ENCODE data around the gene MCOLN3.
"Not testable (repeated sequence)": the region's sequence is repeated elsewhere in the genome, so short reads cannot be mapped to it uniquely, and the experiment has no call there.

Gene MCOLN3

DNA sequence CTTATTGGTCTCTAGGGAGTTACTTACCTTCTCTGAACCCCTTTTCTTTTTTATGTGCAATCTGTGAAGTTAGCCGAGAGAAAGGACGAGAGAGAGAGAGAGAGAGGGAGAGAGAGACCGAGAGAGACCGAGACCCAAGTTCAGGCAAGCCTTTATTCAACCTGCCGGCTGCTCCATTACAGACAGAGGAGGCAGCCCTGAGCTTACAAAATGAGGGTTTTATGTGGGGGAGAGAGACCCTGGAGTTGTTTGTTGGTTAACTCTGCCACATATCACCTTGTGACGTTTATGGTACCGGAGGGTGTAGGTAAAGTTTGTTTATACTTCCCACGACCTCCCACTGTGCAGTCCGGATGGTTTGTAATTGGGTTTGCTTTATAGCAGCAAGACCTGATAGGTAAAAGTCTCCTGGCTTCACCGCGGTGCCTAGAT, 1.5 kb upstream of the MCOLN3 start:
- no peak for DNase-seq (ENCODE audit: low read depth in 2 of 2)

DNA sequence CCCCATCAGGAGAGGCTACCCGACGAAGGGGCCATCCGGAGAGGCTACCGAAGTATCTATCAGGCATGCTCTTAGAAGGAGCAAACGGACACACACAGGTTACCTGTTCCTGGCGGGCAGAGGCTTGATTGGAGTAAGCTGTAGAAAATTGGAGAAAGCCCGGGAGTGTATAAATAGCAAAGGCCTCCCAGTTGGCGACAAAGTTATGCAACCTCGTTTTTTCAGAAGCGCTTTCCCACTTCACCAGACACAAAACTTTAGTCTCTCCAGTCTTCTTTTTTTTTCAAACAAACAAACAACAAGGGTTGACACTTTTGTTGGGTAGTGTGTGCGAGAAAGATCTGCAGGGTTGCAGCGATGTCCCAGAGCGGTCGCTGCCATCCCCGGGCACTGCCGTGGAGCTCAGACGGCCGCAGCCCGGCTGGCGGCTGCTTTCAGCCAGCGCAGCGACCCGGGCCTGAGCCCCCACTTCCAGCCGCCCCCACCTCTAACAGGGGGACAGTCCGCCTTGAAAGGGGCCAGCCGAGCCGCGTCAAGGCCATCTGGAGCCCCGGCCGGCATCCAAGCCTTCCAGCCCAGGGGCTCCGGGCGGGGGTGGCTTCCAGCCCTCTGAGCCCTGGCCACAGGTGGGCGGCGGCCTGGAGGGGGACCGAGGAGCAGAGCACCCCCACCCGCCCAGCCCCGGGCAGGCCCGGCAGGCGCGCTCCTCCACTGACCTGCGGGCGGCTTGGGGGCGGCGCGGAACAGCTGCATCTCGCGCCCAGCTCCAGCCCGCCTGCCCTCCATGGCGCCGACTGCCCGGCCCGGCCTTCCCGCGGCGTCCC, 616 bp downstream of the MCOLN3 start:
- no peak for DNase-seq (ENCODE audit: low read depth in 2 of 2)

DNA sequence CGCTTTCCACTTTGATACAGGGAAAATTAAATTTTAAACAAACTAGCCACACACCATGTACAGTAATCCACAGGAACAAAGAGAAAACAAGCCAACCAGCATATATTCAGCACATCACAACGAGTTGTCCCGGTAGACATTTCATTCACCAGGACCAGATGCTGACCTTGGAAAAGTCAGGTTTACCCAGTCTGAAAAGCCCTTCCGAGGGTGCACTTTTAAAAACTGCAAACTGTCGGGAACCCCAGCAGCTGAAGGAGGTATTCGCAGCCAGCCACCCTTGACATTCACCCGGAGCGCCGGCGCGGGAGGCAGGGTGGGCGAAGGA, 1.2 kb downstream of the MCOLN3 start:
- no peak for DNase-seq (ENCODE audit: low read depth in 2 of 2)

DNA sequence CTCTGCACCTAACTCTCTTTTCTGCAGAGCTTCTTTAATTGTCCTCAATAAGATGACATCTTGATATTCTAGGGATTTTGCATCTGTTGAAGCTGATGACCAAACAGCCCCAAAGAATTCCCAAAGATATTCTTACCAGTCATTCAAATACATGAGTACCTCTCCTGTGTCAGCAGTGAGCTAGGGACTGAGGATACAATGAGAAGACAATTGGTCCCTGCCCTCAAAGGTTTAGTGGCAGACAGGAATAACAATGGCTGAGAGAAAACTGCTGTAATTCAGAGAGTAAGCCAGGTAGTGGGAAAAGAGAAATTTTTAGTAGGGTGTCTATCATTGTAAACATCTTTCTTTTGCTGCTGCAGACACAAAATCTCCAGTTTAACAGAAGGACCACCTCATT, 5.9 kb downstream of the MCOLN3 start:
- no peak for DNase-seq (ENCODE audit: low read depth in 2 of 2)

DNA sequence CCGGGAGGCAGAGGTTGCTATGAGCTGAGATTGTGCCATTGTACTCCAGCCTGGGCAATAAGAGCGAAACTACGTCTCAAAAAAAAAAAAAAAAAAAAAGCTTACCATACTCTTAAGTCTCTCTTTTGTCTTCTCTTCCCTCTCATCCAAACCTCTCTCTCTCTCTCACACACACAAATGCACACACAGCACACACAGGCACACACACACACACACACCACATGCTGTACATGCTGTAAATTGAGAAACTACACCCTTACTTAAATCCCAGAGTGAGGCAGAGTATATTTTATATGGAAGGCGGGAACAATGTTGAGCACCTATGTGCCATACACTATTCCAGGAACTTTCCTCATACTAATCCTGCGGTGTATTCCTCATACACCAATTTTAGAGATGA, 6.5 kb downstream of the MCOLN3 start:
- DNase-seq (ENCODE audit: low read depth in 2 of 2) = no peak

DNA sequence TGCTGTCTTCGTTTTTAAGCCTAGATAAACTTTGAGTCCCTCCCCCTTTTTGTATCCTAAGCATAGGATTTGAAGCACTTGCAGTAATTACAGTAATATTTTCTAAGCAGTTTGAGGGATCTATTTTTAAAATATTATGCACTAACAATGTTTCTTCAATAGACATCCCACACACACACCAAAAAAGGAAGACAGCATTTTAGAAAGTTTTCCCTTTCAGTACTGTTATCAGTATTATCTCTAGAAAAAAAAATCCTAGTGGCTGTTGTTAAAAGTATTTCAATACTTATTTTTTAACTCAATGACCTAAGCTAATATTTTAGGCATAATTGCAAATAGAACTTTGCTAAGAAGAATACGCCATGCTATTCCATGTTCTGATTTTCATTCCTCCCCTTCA, 15.1 kb downstream of the MCOLN3 start:
- DNase-seq (ENCODE audit: low read depth in 2 of 2) = no peak

DNA sequence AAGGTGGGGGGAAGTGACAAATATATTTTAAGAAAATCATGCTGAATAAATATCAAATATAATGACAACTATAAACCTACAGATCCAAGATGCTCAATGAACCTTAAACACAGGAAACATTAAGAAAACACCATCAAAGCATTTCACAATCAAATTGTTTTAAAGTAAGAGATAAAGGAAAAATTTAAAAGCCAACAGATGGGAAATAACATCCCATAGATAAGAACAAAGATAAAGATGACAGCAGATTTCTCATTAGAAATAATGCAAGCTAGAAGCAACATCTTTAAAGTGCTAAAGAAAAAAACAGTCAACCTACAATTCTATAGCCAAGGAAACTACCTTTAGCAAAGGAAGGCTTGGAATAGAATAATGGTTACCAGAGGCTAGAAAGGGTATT, 17.8 kb downstream of the MCOLN3 start:
- no peak for DNase-seq (ENCODE audit: low read depth in 2 of 2)

DNA sequence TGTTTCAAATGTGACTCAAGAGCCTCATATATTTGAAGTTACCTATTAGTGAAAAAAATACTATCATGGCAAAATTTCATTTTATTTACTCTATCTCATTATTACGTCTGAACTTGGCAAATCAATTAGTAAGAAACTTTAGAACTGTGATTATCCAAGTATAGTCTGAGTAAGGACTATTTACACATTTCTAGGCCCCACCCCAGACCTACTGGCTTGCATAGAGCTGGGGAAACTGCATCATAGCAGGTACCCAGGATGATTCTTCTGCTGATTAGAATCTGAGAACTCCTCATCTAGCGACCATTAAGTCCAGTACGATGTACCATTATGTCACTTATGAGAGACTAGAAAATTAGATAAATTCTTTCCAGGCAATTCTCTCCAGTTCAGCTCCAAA, 20.1 kb downstream of the MCOLN3 start:
- DNase-seq (ENCODE audit: low read depth in 2 of 2) = no peak

DNA sequence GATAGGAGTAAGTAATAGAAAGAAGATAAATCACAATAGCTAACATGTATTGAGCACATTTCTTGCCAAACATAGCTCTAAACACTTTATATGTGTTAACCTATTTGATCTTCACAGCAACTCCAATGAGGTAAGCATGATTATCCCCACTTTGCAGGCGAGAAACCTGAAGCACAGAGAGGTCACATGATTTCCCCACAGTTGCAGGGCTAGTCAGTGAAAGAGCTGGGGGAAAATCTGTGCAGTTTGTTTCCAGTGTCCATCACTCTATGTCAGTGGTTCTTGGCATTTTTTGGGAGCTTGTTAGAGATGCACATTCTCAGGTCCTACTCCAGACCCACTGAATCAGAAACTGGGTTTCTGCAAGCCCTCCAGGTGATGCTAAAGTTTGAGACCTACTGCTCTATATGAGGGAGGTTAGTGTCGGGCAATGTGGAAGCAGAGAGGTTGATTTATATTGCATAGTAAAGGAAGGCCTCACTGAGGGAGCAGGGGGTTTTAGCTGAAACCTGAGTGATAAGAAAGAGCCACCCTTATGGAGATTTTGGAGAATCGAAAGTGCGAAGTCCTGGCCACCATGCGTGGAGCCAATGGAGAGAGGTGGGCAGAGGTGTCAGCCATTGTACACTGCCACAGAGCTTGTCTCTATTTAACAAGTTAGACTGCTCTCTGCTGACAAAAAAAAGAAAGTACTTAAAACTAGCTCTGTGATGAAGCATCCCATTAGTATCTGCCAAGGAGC, 20.9 kb downstream of the MCOLN3 start:
- DNase-seq (ENCODE audit: low read depth in 2 of 2) = no peak

DNA sequence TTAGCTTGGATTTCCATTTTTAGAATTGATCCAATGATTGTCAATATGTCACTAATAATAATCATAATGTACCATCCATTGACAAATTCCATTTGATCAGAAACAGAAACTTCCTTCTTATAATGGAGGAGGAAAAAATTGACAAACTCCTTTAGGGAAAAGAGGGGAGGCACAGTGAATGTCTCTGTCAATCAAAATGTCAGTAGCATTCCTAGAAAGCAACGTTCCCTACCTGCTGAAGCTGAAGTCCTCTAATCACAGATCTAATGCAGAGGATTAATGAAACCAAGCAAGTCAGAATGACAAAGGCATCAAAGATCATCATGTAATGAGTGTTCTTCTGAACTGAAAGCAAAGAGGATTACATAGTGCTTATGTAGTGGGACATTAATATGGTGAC, 22.4 kb downstream of the MCOLN3 start:
- no peak for DNase-seq (ENCODE audit: low read depth in 2 of 2)

DNA sequence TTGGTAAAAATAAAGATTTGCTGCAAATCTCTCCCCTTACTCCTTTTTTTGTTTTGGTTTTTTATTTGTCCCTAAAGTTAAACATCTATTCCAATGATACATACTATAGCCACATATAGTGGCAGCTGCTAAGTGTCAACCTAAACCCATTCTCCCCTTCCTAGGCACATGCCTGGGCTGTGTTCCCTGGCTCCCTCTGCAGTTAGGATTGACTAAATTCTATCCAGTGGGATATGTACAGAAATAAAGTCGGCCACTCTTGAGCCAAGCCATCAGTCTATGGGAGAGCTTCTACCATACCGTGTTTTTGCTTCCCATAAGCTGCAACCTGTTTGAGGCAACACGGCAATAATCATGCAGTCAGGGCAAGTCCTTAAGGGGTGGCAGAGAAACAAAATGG, 23.6 kb downstream of the MCOLN3 start:
- no peak for DNase-seq (ENCODE audit: low read depth in 2 of 2)

DNA sequence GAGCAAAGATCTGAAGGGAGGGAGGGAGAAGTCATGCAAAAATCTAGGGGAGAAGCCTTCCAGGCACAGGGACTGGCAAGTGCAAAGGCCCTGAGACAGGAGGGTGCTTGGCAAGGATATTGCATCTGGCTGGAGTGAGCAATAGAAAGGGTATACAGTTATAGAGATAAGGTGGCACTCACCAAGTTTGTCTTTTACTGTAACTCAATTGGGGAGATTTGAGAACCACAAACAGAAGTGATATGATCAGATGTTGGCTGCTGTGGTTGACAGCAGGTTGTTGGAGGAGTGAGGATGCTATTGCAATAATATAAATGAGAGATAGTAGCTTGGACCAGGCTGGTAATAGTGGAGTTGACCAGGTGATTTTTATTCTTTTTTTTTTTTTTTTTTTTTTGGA, 25.6 kb downstream of the MCOLN3 start:
- no peak for DNase-seq (ENCODE audit: low read depth in 2 of 2)

DNA sequence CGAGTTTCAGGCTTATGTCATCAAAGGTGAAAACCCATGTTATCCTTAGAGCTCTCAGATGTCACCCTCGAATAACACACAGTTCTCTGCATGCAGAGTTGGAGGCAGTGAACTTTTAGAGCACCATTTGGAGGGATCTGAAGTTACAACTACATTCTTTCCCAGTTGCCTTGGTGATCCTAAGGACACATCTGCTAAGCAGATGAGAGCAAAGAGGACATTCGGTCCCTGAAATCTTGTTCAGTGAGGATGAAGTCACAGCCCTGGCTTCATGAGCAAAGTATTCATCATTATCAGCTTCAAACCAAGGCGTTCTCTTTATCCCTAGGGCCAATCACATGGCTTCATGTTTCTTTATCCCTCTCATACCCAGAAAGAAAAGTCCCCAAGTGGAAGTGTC, 28.3 kb downstream of the MCOLN3 start:
- peak; percentile 21 to 29 for DNase-seq (ENCODE audit: low read depth in 2 of 2)

DNA sequence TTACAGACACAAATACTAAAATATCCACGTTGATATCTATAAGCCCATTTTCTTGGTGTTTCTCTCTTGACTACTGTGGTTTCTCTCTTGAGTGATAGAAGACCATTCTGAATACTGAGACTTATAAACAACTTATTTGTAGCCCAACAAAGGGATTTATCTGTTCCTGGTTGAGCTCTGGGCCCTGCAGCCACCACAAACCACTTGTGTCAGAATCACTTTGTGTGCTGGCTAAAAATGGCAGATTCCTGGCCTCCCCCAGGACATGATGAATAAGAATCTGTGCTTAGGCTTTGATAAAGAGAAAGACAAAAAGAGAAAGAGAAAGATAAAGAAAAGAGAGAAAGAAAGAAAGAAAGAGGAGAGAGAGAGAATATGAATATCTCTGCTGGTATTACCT, 32.5 kb downstream of the MCOLN3 start:
- no peak for DNase-seq (ENCODE audit: low read depth in 2 of 2)

DNA sequence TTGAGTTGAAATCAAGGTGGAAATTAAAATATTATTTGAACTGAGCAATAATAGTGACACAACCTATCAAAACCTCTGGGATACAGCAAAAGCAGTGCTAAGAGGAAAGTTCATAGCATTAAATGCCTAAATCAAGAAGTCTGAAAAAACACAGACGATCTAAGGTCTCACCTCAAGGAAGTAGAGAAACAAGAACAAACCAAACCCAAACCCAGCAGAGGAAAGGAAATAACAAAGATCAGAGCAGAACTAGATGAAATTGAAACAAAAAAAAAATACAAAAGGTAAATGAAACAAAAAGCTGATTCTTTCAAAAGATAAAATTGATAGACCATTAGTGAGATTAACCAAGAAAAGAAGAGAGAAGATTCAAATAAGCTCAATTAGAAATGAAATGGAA, 42.7 kb downstream of the MCOLN3 start:
- not testable (repeated sequence) for DNase-seq (ENCODE audit: low read depth in 2 of 2)

DNA sequence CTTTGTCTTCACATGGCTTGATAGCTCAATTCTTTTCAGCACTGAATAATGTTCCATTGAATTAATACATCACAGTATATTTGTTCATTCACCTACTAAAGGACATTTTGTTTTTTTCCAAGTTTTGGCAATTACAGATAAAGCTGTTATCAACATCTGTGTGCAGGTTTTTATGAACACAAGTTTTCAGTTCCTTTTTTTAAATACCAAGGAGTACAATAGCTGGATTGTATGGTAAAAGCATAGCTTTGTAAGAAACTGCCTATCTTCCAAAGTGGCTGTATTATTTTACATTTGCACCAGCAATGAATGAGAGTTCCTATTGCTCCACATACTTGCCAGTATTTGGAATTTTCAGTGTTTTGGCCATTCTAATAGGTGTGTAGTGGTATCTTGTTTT, 46.6 kb downstream of the MCOLN3 start:
- no peak for DNase-seq (ENCODE audit: low read depth in 2 of 2)

DNA sequence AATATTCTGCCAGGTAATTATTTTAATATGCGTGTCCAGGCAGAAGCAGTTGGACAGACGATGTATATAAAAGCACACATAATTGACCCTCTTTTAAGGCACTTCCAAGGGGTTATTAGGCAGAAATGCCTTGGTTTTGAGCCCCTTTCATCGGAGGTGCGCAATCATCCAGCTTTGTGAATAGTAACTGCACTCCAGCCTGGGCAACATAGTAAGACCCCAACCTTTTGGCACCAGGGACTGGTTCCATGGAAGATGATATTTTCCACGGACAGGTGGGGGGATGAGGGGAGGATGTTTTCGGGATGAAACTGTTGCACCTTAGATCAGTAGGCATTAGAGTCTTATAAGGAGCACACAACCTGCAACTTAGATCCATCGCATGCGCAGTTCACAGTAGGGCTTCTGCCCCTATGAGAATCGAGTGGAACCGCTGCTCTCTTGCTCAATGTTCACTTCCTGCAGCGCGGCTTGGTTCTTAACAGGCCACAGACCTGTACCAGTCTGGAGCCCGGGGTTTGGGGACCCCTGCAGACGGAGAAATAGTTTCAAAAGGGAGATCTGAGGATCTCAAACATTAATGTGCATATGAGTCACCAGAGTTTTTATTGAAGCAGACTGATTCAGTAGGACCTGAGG, 49.5 kb downstream of the MCOLN3 start:
- no peak for DNase-seq (ENCODE audit: low read depth in 2 of 2)

DNA sequence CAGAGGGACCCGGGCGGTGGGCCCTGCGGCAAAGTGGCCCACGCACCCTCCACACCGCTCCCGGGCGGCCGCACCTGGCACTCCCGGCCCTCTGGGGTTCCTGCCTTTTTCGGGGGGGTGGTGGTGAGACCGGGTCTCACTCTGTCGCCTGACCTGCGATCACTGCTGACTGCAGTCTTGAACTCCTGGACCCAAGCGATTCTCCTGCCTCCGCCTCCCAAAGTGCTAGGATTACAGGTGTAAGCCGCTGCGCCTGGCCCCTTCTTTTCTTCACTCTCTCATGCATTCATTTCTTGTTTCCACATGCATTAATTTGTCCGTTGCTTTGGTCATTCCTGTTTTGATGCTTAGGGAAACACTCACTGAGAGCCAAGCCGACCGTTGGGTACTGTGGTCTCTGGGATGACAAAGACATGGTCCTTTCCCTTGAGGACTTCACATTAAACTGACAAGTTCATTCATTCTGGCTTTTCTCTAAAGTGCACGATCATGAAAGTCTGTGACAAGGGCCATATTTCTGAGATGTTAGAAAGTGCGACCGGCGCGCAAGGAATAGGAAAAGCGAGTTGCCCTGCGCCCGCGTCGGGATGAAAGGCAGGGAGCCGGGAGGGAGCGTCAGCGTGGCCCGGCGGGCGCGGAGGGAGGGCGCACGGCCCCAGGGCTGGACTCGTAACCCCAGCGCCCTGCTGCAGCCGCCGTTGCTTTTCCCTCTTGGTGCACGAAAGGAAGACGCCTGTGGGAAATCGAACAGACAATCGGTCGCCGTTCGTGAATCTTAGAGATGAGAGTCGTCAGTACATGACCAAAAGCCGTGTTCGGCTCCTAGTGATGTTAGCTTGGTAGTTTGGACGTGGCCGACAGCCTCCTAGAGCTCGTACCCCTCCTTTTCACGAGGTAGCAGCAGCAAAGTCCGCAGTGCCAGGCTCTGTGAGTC, 50.4 kb downstream of the MCOLN3 start:
- no peak for DNase-seq (ENCODE audit: low read depth in 2 of 2)

DNA sequence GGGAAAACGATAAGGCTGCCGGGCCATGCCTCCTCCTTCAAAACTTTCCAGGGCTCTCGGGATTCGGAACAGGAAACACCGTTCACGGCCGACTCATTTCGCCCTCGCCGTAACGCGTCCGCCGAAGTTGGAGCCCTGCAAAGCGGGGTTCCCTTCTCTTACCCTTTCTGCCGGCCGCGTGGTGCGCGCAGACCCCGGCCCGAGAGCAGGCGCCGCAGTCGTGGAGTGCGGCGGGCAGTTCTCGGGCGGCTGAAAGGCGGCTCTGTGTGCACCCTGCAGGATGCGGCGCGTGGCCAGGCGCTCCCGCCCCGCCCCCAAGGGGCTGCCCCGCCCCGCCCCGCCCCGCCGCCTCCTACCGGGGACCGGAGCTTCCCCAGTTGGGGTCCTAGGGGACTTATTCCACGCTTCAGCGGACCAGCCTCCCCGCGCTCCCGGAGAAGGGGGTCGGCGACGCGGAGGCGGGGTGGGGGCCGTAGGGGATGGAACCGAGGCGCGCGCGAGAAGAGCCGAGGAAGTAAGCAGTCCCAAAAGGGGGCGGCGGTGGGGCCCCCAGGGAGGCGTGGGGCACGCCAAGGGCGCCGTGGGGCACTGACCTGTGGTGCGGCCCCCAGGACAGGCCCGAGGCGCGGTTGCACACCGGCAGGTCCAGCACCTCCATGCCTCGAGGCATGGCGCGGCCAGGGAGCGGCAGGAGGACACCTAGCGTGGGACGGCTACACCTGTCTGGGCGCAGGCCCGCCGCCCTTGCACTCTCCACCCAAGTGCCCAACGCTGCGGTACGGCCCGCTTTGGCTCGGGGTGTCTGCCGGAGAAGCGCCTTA, 51.2 kb downstream of the MCOLN3 start, which contains the start of gene MCOLN2:
TSS of gene MCOLN2 (minus strand) at position 268 of the 821 bp plus-strand sequence. CDS start at position 27, 241 bp downstream.
- no peak for DNase-seq (ENCODE audit: low read depth in 2 of 2)

DNA sequence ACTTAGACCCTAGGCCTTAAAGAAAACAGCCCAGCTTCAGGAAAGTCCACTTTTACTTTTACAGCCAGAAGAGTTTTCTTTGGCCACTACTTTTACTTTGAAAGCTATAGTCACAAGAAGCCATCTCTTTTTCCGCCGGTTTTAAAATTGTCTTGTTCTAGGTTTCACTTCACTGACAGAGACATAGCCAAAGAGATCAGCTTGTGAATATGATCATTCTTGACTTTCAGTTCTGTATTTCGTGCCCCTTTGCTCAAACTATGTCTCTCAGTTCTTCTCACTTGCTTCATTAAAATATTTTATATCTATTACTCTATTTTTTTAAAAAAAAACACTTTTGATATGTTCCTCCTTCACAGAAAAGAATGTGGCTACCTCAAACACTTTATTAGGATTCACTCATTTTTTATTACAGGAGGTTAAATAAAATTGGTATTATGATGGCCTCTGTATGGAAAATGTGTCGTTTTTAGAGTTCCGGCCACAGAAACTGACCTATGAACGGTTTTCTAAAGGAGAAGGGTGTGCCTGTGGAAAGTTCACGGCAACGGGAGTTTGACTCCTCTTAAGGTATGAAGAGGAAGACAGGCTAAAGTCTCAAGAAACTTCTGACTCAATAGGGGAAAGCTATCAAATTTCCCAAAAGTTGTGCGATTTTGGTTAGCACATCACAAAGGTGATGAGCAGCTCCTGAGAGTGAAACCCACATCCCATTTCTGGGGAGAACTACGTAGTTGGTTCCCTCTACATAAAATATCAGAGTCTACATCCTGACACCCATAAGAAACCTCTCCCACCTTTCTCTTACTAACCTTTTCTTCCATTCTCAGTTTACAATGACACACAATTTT, 52.6 kb downstream of the MCOLN3 start:
- DNase-seq (ENCODE audit: low read depth in 2 of 2) = no peak

Data from fibroblast of skin of left biceps (primary cell).